Lung (tissue), 12 donors: Measurements from ENCODE around the gene C8G. TPM values are rescaled to one million over a fixed set of nuclear protein-coding genes. Genes with fewer than 3 reads are reported as not detected.

Experiments
- ATAC-seq: fragments of 200-7000 bp; cut with Tn5 transposase; one replicate; pipeline ENCODE4 v1.9.1; 2020; ENCODE audit warnings: moderate number of reproducible peaks; ENCODE audit not compliant: insufficient read depth, low FRiP score
- DNase-seq, 3 donors: peaks; one replicate each; pipeline ENCODE4 v3.0.0-alpha.2; 2013 to 2017
- H3K27ac ChIP-seq, 2 donors: one replicate each; pipeline ENCODE4 v1.5.1; 2013; ENCODE audit warnings: mild to moderate bottlenecking in 2 of 2, moderate library complexity in 2 of 2, control low read depth in 1 of 2, inconsistent platforms in 1 of 2, low read depth in 1 of 2, low read length in 1 of 2
- H3K27me3 ChIP-seq, 3 donors: one replicate each; pipeline ENCODE4 v1.5.1; 2013; ENCODE audit warnings: low read length in 2 of 3; ENCODE audit not compliant: control insufficient read depth in 3 of 3, insufficient read depth in 3 of 3
- H3K36me3 ChIP-seq, 4 donors: one replicate each; pipeline ENCODE4 v1.5.1; 2013; ENCODE audit warnings: low read length in 4 of 4, mild to moderate bottlenecking in 1 of 4, moderate library complexity in 1 of 4; ENCODE audit not compliant: control insufficient read depth in 4 of 4, insufficient read depth in 4 of 4
- H3K4me1 ChIP-seq, 5 donors: one replicate each; pipeline ENCODE4 v1.5.1; 2013; ENCODE audit warnings: low read length in 5 of 5, mild to moderate bottlenecking in 2 of 5, moderate library complexity in 1 of 5; ENCODE audit not compliant: control insufficient read depth in 5 of 5, insufficient read depth in 5 of 5
- H3K4me3 ChIP-seq: one replicate; pipeline ENCODE4 v1.5.1; 2013; ENCODE audit warnings: mild to moderate bottlenecking, control low read depth, moderate library complexity
- H3K9ac ChIP-seq, 2 donors: one replicate each; pipeline ENCODE4 v1.5.1; 2013; ENCODE audit warnings: low read length in 2 of 2, control low read depth in 1 of 2; ENCODE audit not compliant: insufficient read depth in 1 of 2
- H3K9me3 ChIP-seq, 4 donors: one replicate each; pipeline ENCODE4 v1.5.1; 2013; ENCODE audit warnings: low read length in 3 of 4, mild to moderate bottlenecking in 1 of 4, moderate library complexity in 1 of 4; ENCODE audit not compliant: control insufficient read depth in 4 of 4, insufficient read depth in 3 of 4
- WGBS, 2 donors: extraction: QIAGEN DNeasy Blood & Tissue Kit; methylation state at CpG; one replicate each; pipeline ENCODE4 v1.1.7; 2013; 5-methylcytosine and 5-hydroxymethylcytosine counted together
- polyA plus RNA-seq, 2 donors: library from polyadenylated mRNA; stranded (reverse); fragments of 200-250 nt; gene quantifications; one replicate each; pipeline ENCODE4 v1.2.1, GENCODE V29; 2013
- total RNA-seq, 2 donors: library from RNA; depleted of rRNA in 1 of 2; stranded (reverse); fragments of >200 nt in 1 of 2; gene quantifications; one replicate each; pipeline ENCODE4 v1.2.1, GENCODE V29; 2014 to 2021
- TF ChIP-seq, protein P1 (sequence below): IDR thresholded peaks from 2 replicates; pipeline ENCODE4 v1.5.1; 2012; ENCODE audit warnings: mild to moderate bottlenecking; ENCODE audit errors: control extremely low read depth, extremely low read depth
- donor health status: control.
- donor health status: control.
- donor health status: Bipolar disorder and iron deficiency.
- donor health status: healthy.
- donor health status: DM: yes; HTN: yes; CAD: no.

Gene C8G
- total and polyA plus RNA-seq, 4 donors = 0.90 to 2.1 (median 1.4) TPM; not detected in 1

DNA sequence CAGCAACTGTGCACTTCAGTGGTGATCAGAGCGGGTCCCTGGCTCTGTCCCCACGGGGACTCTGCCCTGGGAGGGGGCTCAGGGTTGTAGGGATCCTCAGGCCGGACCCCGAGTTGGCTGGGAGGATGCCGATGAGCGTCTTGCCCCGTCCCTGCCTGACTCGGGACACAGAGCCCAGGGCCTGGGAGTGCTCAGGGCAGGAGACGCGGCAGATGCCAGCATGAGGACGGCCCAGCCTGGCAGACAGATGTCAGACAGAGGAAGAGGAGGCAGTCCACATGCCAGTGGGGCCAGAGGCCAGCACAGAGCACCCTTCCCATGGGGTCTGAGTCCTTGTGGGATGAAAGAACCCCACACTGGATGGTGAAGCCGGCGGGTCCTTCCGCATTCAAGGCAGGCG lies 18.3 kb downstream of the C8G start:
- Histone ChIP-seq H3K27ac (no peak overlapping the region), H3K4me3 (no peak overlapping the region), H3K27me3 (no peaks in the 10 kb centered on the region), H3K9ac (no peak overlapping the region), H3K36me3 (no peaks in the 10 kb centered on the region), H3K4me1 (peaks cover 0 to 8% (median 3%) of the 10 kb centered on the region in 5 donors), H3K9me3 (no peaks in the 10 kb centered on the region)
- 94 to 96% methylated on average over 15 of the region's 15 CpGs for WGBS, 2 donors
- DNase-seq = no peak
- TF ChIP-seq, protein P1, sequence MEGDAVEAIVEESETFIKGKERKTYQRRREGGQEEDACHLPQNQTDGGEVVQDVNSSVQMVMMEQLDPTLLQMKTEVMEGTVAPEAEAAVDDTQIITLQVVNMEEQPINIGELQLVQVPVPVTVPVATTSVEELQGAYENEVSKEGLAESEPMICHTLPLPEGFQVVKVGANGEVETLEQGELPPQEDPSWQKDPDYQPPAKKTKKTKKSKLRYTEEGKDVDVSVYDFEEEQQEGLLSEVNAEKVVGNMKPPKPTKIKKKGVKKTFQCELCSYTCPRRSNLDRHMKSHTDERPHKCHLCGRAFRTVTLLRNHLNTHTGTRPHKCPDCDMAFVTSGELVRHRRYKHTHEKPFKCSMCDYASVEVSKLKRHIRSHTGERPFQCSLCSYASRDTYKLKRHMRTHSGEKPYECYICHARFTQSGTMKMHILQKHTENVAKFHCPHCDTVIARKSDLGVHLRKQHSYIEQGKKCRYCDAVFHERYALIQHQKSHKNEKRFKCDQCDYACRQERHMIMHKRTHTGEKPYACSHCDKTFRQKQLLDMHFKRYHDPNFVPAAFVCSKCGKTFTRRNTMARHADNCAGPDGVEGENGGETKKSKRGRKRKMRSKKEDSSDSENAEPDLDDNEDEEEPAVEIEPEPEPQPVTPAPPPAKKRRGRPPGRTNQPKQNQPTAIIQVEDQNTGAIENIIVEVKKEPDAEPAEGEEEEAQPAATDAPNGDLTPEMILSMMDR = no peak
- ATAC-seq = no peak

DNA sequence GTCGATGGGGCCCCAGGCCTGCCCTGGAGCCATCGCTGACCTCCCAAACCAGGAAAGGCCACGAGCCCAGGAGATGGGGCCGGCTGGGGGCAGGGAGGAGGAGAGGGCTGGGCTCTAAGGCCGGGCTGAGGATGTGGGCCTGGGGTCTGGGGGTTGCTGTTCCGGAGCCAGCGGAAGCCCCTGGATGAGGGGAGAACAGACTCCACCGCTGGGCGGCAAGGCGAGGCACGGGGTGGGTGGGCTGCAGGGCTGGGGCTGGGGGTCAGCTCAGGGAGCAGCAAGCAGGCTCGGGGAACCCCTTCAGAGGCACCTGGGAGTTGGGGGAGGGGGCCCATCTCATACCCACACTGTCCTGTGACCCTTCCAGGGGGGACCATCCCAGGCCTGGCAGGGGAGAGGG lies 18.7 kb downstream of the C8G start:
- TF ChIP-seq, protein P1 = no peak

DNA sequence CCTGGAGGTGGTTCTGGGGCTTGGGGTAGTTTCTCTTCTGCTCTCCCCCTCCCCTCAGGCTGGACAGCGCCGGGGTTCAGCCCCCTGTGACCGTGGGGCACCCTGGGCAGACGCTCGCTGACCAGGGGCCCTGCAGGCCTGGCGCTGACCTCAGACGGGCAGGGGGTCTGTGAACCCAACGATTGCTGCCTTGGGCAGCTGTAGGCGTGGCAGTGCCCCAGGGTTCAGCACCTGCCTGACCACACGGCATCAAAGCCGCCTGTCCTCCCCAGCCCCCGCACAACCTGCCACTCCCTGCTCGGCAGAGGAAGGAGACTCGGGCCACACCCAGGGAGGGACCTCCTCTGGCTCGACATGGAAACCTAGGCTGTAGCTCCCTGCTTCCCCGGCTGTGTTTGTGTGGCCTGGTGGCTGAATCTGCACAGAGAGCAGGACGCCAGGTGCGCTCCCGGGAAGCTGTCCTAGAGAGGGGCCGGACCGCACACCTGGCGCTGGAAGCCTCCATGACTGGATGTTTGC lies 19.2 kb downstream of the C8G start:
- no peak for ATAC-seq
- no peaks in the 10 kb centered on the region for H3K36me3 ChIP-seq
- DNase-seq = no peak
- no peak overlapping the region for H3K9ac ChIP-seq
- WGBS, 2 donors = 67 to 79% methylated on average over 20 to 22 of the region's 22 CpGs
- no peak overlapping the region for H3K4me3 ChIP-seq
- H3K9me3 ChIP-seq = no peaks in the 10 kb centered on the region
- H3K27ac ChIP-seq = no peak overlapping the region
- H3K4me1 ChIP-seq = peaks cover 0 to 8% (median 5%) of the 10 kb centered on the region in 5 donors
- TF ChIP-seq, protein P1 = no peak
- H3K27me3 ChIP-seq = no peaks in the 10 kb centered on the region

More for the DNA sequence above, 18.7 kb downstream of the C8G start:
- DNase-seq (no peak), ATAC-seq (no peak)
- Histone ChIP-seq H3K27ac (no peak overlapping the region), H3K27me3 (no peaks in the 10 kb centered on the region), H3K4me3 (no peak overlapping the region), H3K9ac (no peak overlapping the region), H3K9me3 (no peaks in the 10 kb centered on the region), H3K36me3 (no peaks in the 10 kb centered on the region), H3K4me1 (peaks cover 0 to 8% (median 4%) of the 10 kb centered on the region in 5 donors)
- WGBS, 2 donors = 89 to 95% methylated on average over 11 to 12 of the region's 12 CpGs

GRCh38 chr9:136964833-136965422 lies 19.9 kb downstream of the C8G start:
- DNase-seq (no peak), ATAC-seq (no peak)
- H3K36me3 ChIP-seq = no peaks in the 10 kb centered on the region
- H3K4me1 ChIP-seq = peaks cover 0 to 10% (median 5%) of the 10 kb centered on the region in 5 donors
- no peaks in the 10 kb centered on the region for H3K27me3 ChIP-seq
- H3K4me3 ChIP-seq = no peak overlapping the region
- no peak overlapping the region for H3K27ac ChIP-seq
- TF ChIP-seq, protein P1 = no peak
- 88% methylated on average over 26 of the region's 26 CpGs for WGBS, 2 donors
- no peak overlapping the region for H3K9ac ChIP-seq
- no peaks in the 10 kb centered on the region for H3K9me3 ChIP-seq
